ENCODE results near the gene WDR1. TPM values are rescaled to one million over a fixed set of nuclear protein-coding genes. Genes with fewer than 3 reads are reported as not detected.

WDR1 gene
- total RNA-seq, 1 donor from 2014 or later: 264 TPM

GRCh38 chr4:10114607-10115006 lies 2.0 kb downstream of the WDR1 start:
- DNase-seq (ENCODE audit: low read depth in 2 of 2): no peak

DNA sequence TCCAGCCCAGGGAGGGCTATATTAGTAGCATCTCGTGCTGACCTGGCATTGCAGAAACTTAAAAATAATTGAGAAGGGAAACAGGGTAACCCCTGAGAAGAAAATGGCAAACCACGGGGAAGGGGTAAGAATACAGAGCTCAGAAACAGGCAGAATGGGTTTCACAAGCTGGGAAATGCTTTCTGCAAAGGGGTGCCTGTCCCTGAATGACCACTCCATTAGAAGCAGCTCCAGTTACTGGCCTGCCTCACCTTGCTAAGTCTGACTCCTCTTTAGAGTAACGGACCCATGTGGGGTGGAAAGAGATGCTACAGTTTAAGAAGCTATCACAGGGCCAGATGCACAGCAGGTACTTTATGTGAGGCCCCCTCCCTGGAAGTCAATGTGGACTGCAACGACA lies 2.5 kb downstream of the WDR1 start:
- no peak for DNase-seq (ENCODE audit: low read depth in 2 of 2)

- no peak for DNase-seq (ENCODE audit: low read depth in 2 of 2)
Observed at GRCh38 chr4:10113362-10114047, 3.1 kb downstream of the WDR1 start.

GRCh38 chr4:10112658-10113284 lies 3.8 kb downstream of the WDR1 start:
- DNase-seq (ENCODE audit: low read depth in 2 of 2): no peak

DNA sequence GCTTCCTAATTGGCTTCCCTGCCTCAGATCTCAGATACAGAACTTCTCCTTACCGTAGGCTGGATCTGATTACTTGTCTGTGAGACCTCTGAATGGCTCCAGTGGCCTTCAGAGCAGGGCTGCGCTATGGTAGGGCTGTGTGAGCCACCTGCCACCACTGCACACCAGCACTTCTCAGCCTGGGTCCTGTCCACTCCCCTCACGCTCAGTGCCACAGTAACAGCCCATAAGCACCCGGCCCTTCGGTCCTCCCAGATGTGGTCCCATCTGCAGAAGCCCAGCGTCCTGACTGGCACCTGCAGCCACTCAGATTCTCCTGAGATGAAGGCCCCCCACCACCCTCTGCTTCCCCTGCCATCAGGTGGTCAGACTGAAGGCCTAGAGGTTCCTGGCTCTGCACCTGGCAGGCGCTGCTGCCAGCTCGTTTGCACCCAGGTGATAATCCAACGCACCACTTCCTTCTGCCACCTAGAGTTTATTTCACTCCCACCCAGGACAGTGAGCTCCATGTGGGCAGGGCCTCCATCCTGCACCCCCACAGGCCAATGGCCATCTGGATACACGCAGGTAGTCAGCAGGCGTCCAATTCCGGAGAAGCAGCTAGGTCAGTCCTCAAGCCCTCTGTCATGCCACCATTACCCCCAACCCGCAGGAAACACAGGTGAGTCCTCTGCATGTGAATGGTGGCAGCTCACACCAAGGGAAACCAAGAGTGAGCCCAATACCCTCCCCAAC lies 5.4 kb downstream of the WDR1 start:
- no peak for DNase-seq (ENCODE audit: low read depth in 2 of 2)

DNA sequence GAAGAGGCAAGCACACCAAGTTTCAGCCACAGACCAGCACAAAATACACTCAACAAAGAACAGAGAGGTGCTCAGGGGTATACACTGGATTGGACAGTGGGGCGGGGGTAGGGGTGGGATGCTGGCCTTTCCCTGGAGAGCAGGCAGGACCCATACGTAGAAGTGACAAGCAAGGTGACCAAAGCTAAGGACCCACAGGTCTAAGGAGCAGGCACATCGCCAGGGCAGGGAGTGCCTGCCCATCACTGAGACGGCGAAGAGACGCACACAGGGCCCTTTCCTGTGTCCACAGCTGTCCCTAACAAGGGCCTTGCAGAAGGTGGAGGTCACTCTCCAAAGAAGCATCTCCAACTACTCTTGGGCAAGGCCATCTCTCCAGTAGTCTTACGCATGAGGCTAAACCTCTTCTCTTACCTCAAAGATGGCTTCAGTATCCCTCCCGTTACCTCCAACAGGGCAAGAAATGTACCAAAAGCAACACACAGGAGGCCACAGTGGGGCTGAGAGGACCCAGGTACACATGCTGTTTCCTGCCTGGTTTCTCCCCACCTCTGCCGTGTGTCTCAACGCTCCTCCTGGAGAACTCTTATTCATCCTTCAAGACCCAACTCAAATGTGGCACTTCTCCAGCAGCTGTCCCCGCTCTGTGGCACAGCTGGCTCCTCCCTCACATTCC lies 6.5 kb downstream of the WDR1 start:
- no peak for DNase-seq (ENCODE audit: low read depth in 2 of 2)

DNA sequence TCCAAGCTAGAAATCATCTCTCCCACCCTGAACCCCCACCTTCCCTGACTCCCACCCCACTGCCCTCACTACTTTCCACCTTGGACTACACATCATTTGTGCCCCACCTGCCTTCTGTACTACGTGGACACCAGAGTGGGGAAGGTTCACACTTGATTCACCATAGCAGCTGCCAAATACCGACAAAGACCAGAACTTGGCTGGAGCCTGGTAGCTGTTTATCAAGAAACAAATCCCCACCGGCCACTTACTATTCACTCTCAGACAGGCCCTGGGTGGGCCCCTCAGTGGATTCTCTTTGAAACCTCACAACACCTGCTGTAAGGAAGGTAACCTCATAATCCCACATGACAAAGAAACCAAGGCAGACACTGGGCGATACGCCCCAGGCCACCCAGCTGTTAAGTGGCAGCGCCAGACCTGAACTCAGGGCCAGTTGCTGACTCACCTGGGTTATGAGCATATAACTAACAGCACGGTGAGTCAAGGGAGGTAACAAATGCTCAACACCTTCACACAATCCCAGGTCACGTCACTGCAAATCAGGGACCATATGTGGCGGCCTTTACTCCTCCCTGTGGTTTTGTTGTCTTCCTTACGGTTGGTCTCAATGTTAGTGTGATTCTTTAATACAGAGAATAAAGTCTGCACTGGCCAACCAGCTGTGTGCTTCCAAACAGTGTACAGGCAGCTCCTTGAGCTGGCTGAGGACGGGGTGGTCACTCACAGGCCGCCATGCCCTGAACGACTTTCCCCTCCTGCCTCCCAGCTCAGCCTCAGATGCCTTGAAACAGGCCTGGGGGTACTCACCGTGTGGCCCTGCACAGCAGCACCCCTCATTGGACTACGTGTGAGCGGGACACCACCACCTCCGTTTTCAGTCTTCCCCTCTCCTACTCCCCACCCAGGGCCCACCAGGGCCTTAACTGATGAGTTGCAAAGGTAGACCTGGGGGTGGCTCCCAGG lies 7.5 kb downstream of the WDR1 start:
- no peak for DNase-seq (ENCODE audit: low read depth in 2 of 2)

- DNase-seq (ENCODE audit: low read depth in 2 of 2): no peak
Observed at GRCh38 chr4:10108391-10108790, 8.2 kb downstream of the WDR1 start.

- no peak for DNase-seq (ENCODE audit: low read depth in 2 of 2)
Observed at GRCh38 chr4:10107111-10108091, 9.2 kb downstream of the WDR1 start.

DNA sequence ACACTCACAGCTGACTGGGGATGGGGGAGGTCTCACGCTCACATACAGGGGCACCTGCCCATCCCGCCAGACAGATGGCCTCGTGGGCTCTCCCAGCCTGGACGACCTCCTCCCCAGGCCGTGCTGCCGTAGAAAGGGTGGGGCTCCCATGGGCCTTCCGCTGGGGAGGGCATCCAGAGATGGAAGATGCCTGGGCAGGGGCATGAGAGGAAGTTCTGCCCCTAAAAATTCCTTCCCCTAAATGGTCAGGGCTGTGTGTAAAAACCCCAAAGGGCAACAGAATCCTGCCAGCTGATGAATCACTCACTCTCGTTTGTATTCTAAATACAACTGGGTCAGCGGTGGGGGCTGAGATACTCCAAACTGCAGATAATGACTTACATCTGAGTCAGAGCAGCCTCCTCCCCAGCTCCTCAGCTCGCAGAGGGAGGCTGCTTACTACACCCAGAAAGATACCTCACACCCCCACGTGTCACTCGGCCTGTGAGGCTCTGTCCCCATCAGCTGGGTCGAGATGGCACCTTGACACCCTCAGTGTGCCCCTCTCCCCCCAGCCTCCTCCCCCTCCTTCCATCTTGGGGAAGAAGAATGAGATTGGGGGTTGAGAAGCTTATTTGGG lies 10.1 kb downstream of the WDR1 start:
- peak; percentile 47 to 95 for DNase-seq (ENCODE audit: low read depth in 2 of 2)

DNA sequence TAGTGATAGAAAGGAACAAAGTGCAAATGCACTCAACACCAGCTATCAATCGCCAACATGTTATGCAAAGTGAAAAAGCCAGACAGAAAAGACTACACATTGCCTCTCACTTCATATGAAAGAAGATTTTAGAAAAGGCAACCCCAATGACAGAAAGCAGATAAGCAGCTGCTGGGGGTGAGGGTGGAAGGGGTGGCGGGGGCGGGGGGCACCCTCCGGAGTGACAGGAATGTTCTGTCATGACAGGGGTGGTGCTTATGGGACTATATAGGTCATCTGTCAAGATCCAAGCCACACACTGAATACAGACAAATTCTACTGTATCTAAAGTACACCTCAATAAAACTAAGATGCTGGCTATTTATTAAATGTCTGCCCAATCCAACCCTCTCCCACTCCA lies 10.7 kb downstream of the WDR1 start:
- DNase-seq (ENCODE audit: low read depth in 2 of 2): no peak

DNA sequence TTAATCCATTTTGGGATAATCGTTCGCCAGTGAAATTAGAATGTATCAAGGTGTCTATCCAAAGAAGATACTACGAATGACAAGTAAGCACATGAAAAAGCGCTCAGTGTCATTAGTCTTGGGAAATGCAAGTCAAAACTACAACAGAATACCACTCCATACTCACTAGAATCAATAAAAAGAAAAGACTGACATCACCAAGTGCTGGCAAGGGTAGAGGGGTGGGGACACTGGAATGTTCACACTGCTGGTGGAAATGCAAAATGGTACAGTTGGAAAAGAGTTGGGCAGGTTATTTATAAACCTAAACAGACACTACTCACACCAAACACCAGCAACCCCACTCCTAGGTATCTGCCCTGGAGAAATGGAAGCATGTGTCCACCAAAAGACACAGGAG lies 11.2 kb downstream of the WDR1 start:
- no peak for DNase-seq (ENCODE audit: low read depth in 2 of 2)

- no peak for DNase-seq (ENCODE audit: low read depth in 2 of 2)
Observed at GRCh38 chr4:10104991-10105276, 11.7 kb downstream of the WDR1 start.

GRCh38 chr4:10104211-10104990 lies 12.2 kb downstream of the WDR1 start:
- no peak for DNase-seq (ENCODE audit: low read depth in 2 of 2)

GRCh38 chr4:10102474-10103332 lies 13.9 kb downstream of the WDR1 start:
- DNase-seq (ENCODE audit: low read depth in 2 of 2): no peak

GRCh38 chr4:10101671-10102473 lies 14.7 kb downstream of the WDR1 start:
- DNase-seq (ENCODE audit: low read depth in 2 of 2): no peak

GRCh38 chr4:10100734-10101216 lies 15.8 kb downstream of the WDR1 start:
- no peak for DNase-seq (ENCODE audit: low read depth in 2 of 2)

All from lung microvascular endothelial cell (primary cell).